Measurements from ENCODE around the gene ADD1. TPM values are rescaled to one million over a fixed set of nuclear protein-coding genes. Genes with fewer than 3 reads are reported as not detected.
A peak's percentile ranks its signal among the peaks of the same experiment; 100 is the strongest.
"Not testable (repeated sequence)": the region's sequence is repeated elsewhere in the genome, so short reads cannot be mapped to it uniquely, and the experiment has no call there.

The ADD1 gene
- total RNA-seq, 2 donors from 2014 or later = 216 to 239 TPM

GRCh38 chr4:2934077-2934812 is 90.6 kb downstream of the ADD1 start:
- peaks cover 23 to 32% of the 10 kb centered on the region in 2 donors for H3K36me3 Mint-ChIP-seq
- H3K27ac Mint-ChIP-seq = peak overlapping the region in 1 of 2 donors; percentile 99
- no peak for DNase-seq (ENCODE audit: low spot score in 2 of 2)
- ATAC-seq = no peak
- no peaks in the 10 kb centered on the region for H3K9me3 Mint-ChIP-seq

GRCh38 chr4:2934813-2935761 is 91.4 kb downstream of the ADD1 start:
- Mint-ChIP-seq H3K27ac (peak overlapping the region; percentile 96 to 99), H3K9me3 (no peaks in the 10 kb centered on the region), H3K36me3 (peaks cover 27 to 39% of the 10 kb centered on the region in 2 donors)
- ATAC-seq = peak; percentile 54 to 69
- DNase-seq (ENCODE audit: low spot score in 2 of 2) = peak; percentile 95 to 98

GRCh38 chr4:2935762-2936743 is 92.4 kb downstream of the ADD1 start:
- ATAC-seq (peak; percentile 67 to 73), DNase-seq (ENCODE audit: low spot score in 2 of 2) (peak; percentile 71 to 89)
- Mint-ChIP-seq H3K36me3 (peaks cover 27 to 39% of the 10 kb centered on the region in 2 donors), H3K9me3 (no peaks in the 10 kb centered on the region), H3K27ac (peak overlapping the region; percentile 96 to 99)

- Mint-ChIP-seq H3K27ac (peak overlapping the region; percentile 96 to 99), H3K36me3 (peaks cover 27 to 39% of the 10 kb centered on the region in 2 donors), H3K9me3 (no peaks in the 10 kb centered on the region)
- DNase-seq (ENCODE audit: low spot score in 2 of 2) (peak; percentile 61 to 78), ATAC-seq (peak; percentile 39 to 50)
Observed at GRCh38 chr4:2936773-2937145, 93.1 kb downstream of the ADD1 start.

- Mint-ChIP-seq H3K36me3 (peaks cover 23 to 40% of the 10 kb centered on the region in 2 donors), H3K9me3 (no peaks in the 10 kb centered on the region), H3K27ac (peak overlapping the region; percentile 96 to 99)
- DNase-seq (ENCODE audit: low spot score in 2 of 2) = peak in 1 of 2 donors; percentile 71
- ATAC-seq = peak in 1 of 2 donors; percentile 0
Observed at GRCh38 chr4:2937146-2937857, 93.7 kb downstream of the ADD1 start.

- H3K36me3 Mint-ChIP-seq = peaks cover 20 to 40% of the 10 kb centered on the region in 2 donors
- ATAC-seq (no peak), DNase-seq (ENCODE audit: low spot score in 2 of 2) (peak in 1 of 2 donors; percentile 34)
- no peaks in the 10 kb centered on the region for H3K9me3 Mint-ChIP-seq
- peak overlapping the region; percentile 96 to 99 for H3K27ac Mint-ChIP-seq
Observed at GRCh38 chr4:2937986-2938385, 94.3 kb downstream of the ADD1 start.

GRCh38 chr4:2938411-2938810 is 94.8 kb downstream of the ADD1 start:
- H3K9me3 Mint-ChIP-seq, ATAC-seq: not testable (repeated sequence)
- Mint-ChIP-seq H3K27ac (peak overlapping the region; percentile 57 to 91), H3K36me3 (peaks cover 16 to 36% of the 10 kb centered on the region in 2 donors)
- peak in 1 of 2 donors; percentile 40 for DNase-seq (ENCODE audit: low spot score in 2 of 2)

GRCh38 chr4:2938906-2939305 is 95.3 kb downstream of the ADD1 start:
- Mint-ChIP-seq H3K27ac (peak overlapping the region; percentile 72 to 91), H3K36me3 (peaks cover 16 to 35% of the 10 kb centered on the region in 2 donors), H3K9me3 (no peaks in the 10 kb centered on the region)
- no peak for ATAC-seq
- DNase-seq (ENCODE audit: low spot score in 2 of 2) = peak in 1 of 2 donors; percentile 47

GRCh38 chr4:2939383-2940243 is 96.0 kb downstream of the ADD1 start:
- Mint-ChIP-seq H3K9me3 (no peaks in the 10 kb centered on the region), H3K36me3 (peaks cover 16 to 35% of the 10 kb centered on the region in 2 donors), H3K27ac (peak overlapping the region; percentile 72 to 91)
- ATAC-seq (no peak), DNase-seq (ENCODE audit: low spot score in 2 of 2) (peak in 1 of 2 donors; percentile 59)

- Mint-ChIP-seq H3K36me3 (peaks cover 18 to 35% of the 10 kb centered on the region in 2 donors), H3K9me3 (no peaks in the 10 kb centered on the region), H3K27ac (peak overlapping the region; percentile 14 to 91)
- ATAC-seq (no peak), DNase-seq (ENCODE audit: low spot score in 2 of 2) (peak in 1 of 2 donors; percentile 53)
Observed at GRCh38 chr4:2940267-2941137, 96.9 kb downstream of the ADD1 start.

- ATAC-seq (no peak), DNase-seq (ENCODE audit: low spot score in 2 of 2) (peak in 1 of 2 donors; percentile 52)
- Mint-ChIP-seq H3K36me3 (peaks cover 20 to 38% of the 10 kb centered on the region in 2 donors), H3K27ac (peak overlapping the region; percentile 57 to 91), H3K9me3 (no peaks in the 10 kb centered on the region)
Observed at GRCh38 chr4:2941138-2942036, 97.7 kb downstream of the ADD1 start.

- Mint-ChIP-seq H3K36me3 (peaks cover 26 to 36% of the 10 kb centered on the region in 2 donors), H3K27ac (peak overlapping the region; percentile 91 to 93), H3K9me3 (no peaks in the 10 kb centered on the region)
- no peak for ATAC-seq
- no peak for DNase-seq (ENCODE audit: low spot score in 2 of 2)
Observed at GRCh38 chr4:2942037-2942531, 98.4 kb downstream of the ADD1 start.
